Measurements from ENCODE around the gene ARHGAP26. TPM values are rescaled to one million over a fixed set of nuclear protein-coding genes. Genes with fewer than 3 reads are reported as not detected.

The ARHGAP26 gene
- total RNA-seq, 1 experiment from 2014 or later: 79.8 TPM

- Histone ChIP-seq H3K4me1 (0 out of 2 replicates have a peak, but pooled peaks cover under 1% of the 10 kb centered on the region), H3K27me3 (replicated peaks; ENCODE audit: control insufficient read depth, insufficient read depth, low read length) (no peaks in the 10 kb centered on the region), H3K9me3 (no peaks in the 10 kb centered on the region), H3K4me3 (ENCODE audit: low read depth, low read length) (peak overlapping the region; percentile 98), H3K36me3 (ENCODE audit: control insufficient read depth, insufficient read depth, low read length) (no peaks in the 10 kb centered on the region; the same call in 1 of the 2 replicates)
- Mint-ChIP-seq H3K9me3 (ENCODE audit: unreplicated experiment) (no peaks in the 10 kb centered on the region), H3K27me3 (ENCODE audit: insufficient read depth, unreplicated experiment) (no peaks in the 10 kb centered on the region), H3K27ac (ENCODE audit: unreplicated experiment) (peak overlapping the region; percentile 79), H3K36me3 (ENCODE audit: insufficient read depth, unreplicated experiment) (peaks cover 12% of the 10 kb centered on the region), H3K4me3 (ENCODE audit: unreplicated experiment) (peak overlapping the region; percentile 99), H3K4me1 (ENCODE audit: low read depth, unreplicated experiment) (peaks cover 15% of the 10 kb centered on the region)
- intact Hi-C loops (cut with micrococcal nuclease; ENCODE audit: unreplicated experiment): loop anchor here (1.0 kb wide), 2 partner anchors 25 to 96 kb away; no protein-coding TSS in a partner anchor
- POLR2A ChIA-PET: interaction anchor here (0.9 to 1.1 kb wide), 2 partner anchors 21 to 25 kb away, joined by 3 to 13 read pairs; no protein-coding TSS in a partner anchor
- BruUV-seq (replicated peaks): TSS peak; percentile 33
- TF ChIP-seq CTCF (IDR thresholded peaks at IDR 0.05; ENCODE audit: insufficient read depth in 1 of 2, low read depth in 1 of 2, low read length in 1 of 2, severe bottlenecking in 1 of 2, unreplicated experiment in 1 of 2): no peak
- CTCF ChIA-PET: interaction anchor here (0.7 to 4.2 kb wide), 14 partner anchors 8 to 117 kb away, joined by 3 to 63 read pairs (median 6); no protein-coding TSS in a partner anchor
- no peak for DNase-seq
Observed at GRCh38 chr5:142771666-142772065, 1.5 kb downstream of the ARHGAP26 start.

- H3K27ac Mint-ChIP-seq (ENCODE audit: unreplicated experiment): peak overlapping the region; percentile 79
- peaks cover 18% of the 10 kb centered on the region for H3K4me1 Mint-ChIP-seq (ENCODE audit: low read depth, unreplicated experiment)
- H3K27me3 Mint-ChIP-seq (ENCODE audit: insufficient read depth, unreplicated experiment): no peaks in the 10 kb centered on the region
- no TSS peak for BruUV-seq (replicated peaks)
- Histone ChIP-seq H3K36me3 (ENCODE audit: control insufficient read depth, insufficient read depth, low read length) (no peaks in the 10 kb centered on the region; the same call in none of the 2 replicates), H3K4me1 (0 out of 2 replicates have a peak, but pooled peaks cover 5% of the 10 kb centered on the region), H3K4me3 (ENCODE audit: low read depth, low read length) (peak overlapping the region; percentile 98; the same call in 1 of the 2 replicates), H3K9me3 (no peaks in the 10 kb centered on the region), H3K27me3 (replicated peaks; ENCODE audit: control insufficient read depth, insufficient read depth, low read length) (no peaks in the 10 kb centered on the region)
- TF ChIP-seq CTCF (IDR thresholded peaks at IDR 0.05; ENCODE audit: insufficient read depth in 1 of 2, low read depth in 1 of 2, low read length in 1 of 2, severe bottlenecking in 1 of 2, unreplicated experiment in 1 of 2): no peak
- H3K36me3 Mint-ChIP-seq (ENCODE audit: insufficient read depth, unreplicated experiment): peaks cover 12% of the 10 kb centered on the region
- intact Hi-C loops (cut with micrococcal nuclease; ENCODE audit: unreplicated experiment): no loop called here
- ChIA-PET POLR2A (no interaction called here), CTCF (interaction anchor here (1.1 to 4.2 kb wide), 4 partner anchors 24 to 95 kb away, joined by 5 to 63 read pairs (median 12); no protein-coding TSS in a partner anchor)
- H3K9me3 Mint-ChIP-seq (ENCODE audit: unreplicated experiment): no peaks in the 10 kb centered on the region
- no peak for DNase-seq
- peak overlapping the region; percentile 99 for H3K4me3 Mint-ChIP-seq (ENCODE audit: unreplicated experiment)
Observed at GRCh38 chr5:142772446-142773293, 2.5 kb downstream of the ARHGAP26 start.

DNA sequence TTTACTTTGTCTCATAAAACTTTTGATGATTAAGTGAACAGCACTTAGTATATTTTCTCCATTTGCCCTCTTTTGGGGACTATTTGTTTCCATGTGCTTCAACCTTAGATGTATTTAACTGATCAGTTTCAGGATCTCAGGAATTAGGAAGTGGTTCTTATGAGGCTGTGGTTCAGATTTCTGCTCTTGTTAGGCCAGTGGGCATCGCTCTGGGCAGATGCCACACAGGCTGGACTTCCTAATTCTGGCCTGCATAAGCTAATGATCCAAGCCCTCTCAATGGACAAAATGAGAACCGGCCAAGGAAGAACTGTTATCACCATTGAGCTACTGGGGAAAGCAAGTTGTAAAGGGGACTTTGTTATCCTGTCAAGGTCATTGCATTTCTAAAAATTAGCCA is 6.9 kb downstream of the ARHGAP26 start:
- no peak overlapping the region for H3K4me3 ChIP-seq (ENCODE audit: low read depth, low read length)
- TF ChIP-seq CTCF (IDR thresholded peaks at IDR 0.05; ENCODE audit: insufficient read depth in 1 of 2, low read depth in 1 of 2, low read length in 1 of 2, severe bottlenecking in 1 of 2, unreplicated experiment in 1 of 2): no peak
- ChIA-PET CTCF (no interaction called here), POLR2A (no interaction called here)
- H3K4me3 Mint-ChIP-seq (ENCODE audit: unreplicated experiment): no peak overlapping the region
- no peaks in the 10 kb centered on the region; the same call in none of the 2 replicates for H3K36me3 ChIP-seq (ENCODE audit: control insufficient read depth, insufficient read depth, low read length)
- intact Hi-C loops (cut with micrococcal nuclease; ENCODE audit: unreplicated experiment): no loop called here
- no peaks in the 10 kb centered on the region for H3K9me3 Mint-ChIP-seq (ENCODE audit: unreplicated experiment)
- no peaks in the 10 kb centered on the region for H3K27me3 ChIP-seq (replicated peaks; ENCODE audit: control insufficient read depth, insufficient read depth, low read length)
- H3K36me3 Mint-ChIP-seq (ENCODE audit: insufficient read depth, unreplicated experiment): no peaks in the 10 kb centered on the region
- DNase-seq: no peak
- peaks cover 38% of the 10 kb centered on the region for H3K4me1 ChIP-seq
- no peaks in the 10 kb centered on the region for H3K27me3 Mint-ChIP-seq (ENCODE audit: insufficient read depth, unreplicated experiment)
- no TSS peak for BruUV-seq (replicated peaks)
- H3K27ac Mint-ChIP-seq (ENCODE audit: unreplicated experiment): no peak overlapping the region
- H3K9me3 ChIP-seq: no peaks in the 10 kb centered on the region
- H3K4me1 Mint-ChIP-seq (ENCODE audit: low read depth, unreplicated experiment): peaks cover 35% of the 10 kb centered on the region
